Vagina (tissue), 2 donors: Measurements from ENCODE around the gene HECA. TPM values are rescaled to one million over a fixed set of nuclear protein-coding genes. Genes with fewer than 3 reads are reported as not detected.

Experiments used
- DNase-seq, 2 donors: peaks; one replicate each; pipeline ENCODE4 v3.0.0-alpha.2; 2017; ENCODE audit errors: extremely low spot score in 2 of 2
- H3K27ac ChIP-seq: fragments of 200-600 bp; sonication (generic); one replicate; pipeline ENCODE4 v1.5.1; 2019
- H3K27me3 ChIP-seq: fragments of 200-600 bp; sonication (generic); one replicate; pipeline ENCODE4 v1.5.1; 2019
- H3K36me3 ChIP-seq, 2 donors: fragments of 200-600 bp; sonication (generic); one replicate each; pipeline ENCODE4 v1.5.1; 2017 to 2019
- H3K4me1 ChIP-seq: fragments of 200-600 bp; sonication (generic); one replicate; pipeline ENCODE4 v1.5.1; 2019
- H3K4me3 ChIP-seq, 2 donors: fragments of 200-600 bp; sonication (generic); 1 replicate in 1 of 2; 2 replicates in 1 of 2; pipeline ENCODE4 v1.5.1; 2016 to 2019
- H3K9me3 ChIP-seq: fragments of 200-600 bp; sonication (generic); one replicate; pipeline ENCODE4 v1.5.1; 2019
- POLR2A ChIP-seq, 2 donors: fragments of 450-650 bp; IDR thresholded peaks; one replicate each; pipeline ENCODE4 v1.6.1; 2017; ENCODE audit warnings: antibody characterized with exemption in 2 of 2, mild to moderate bottlenecking in 2 of 2, moderate library complexity in 2 of 2
- POLR2AphosphoS5 ChIP-seq, 2 donors: sonication (generic); formaldehyde crosslinking; IDR thresholded peaks; one replicate each; pipeline ENCODE4 v1.9.0; 2017; ENCODE audit warnings: antibody characterized with exemption in 2 of 2, mild to moderate bottlenecking in 2 of 2, low read depth in 1 of 2; ENCODE audit not compliant: insufficient read depth in 1 of 2
- intact Hi-C: fragments of 100-400 bp; cut with DNase I; formaldehyde crosslinking; loops from one replicate; pipeline ENCODE4 v1.15.1; 2023
- total RNA-seq: library from RNA; depleted of rRNA; stranded (reverse); fragments of >200 nt; gene quantifications from one replicate; pipeline ENCODE4 v1.2.3, GENCODE V29; 2016
- TF ChIP-seq, protein P1 (sequence below), 3 experiments: fragments of 450-650 bp in 2 of 3; fragments of 200-600 bp in 1 of 3; sonication (generic) in 1 of 3; IDR thresholded peaks; one replicate each; pipeline ENCODE4 v1.5.1; 2017 to 2019; ENCODE audit warnings: antibody characterized with exemption in 3 of 3, mild to moderate bottlenecking in 2 of 3, moderate library complexity in 2 of 3

HECA gene
- total RNA-seq, 1 donor from 2014 or later = 35.8 TPM

DNA sequence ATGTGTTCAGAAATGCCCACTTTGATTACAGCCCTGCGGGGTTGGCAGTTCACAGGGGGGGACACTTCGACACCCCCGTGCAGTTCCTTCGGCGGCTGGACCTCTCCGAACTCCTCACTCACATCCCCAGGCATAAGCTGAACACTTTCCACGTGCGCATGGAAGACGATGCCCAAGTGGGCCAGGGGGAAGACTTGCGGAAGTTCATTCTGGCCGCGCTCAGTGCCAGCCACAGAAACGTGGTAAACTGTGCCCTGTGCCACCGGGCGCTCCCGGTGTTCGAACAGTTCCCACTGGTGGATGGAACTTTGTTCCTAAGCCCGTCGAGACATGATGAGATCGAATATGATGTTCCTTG, 32.1 kb downstream of the HECA start:
- Histone ChIP-seq H3K4me1 (peaks cover 33% of the 10 kb centered on the region), H3K27ac (no peak overlapping the region), H3K9me3 (no peaks in the 10 kb centered on the region), H3K27me3 (no peaks in the 10 kb centered on the region), H3K4me3 (no peak overlapping the region), H3K36me3 (peaks cover 0 to 14% of the 10 kb centered on the region in 2 donors)
- TF ChIP-seq, protein P1, sequence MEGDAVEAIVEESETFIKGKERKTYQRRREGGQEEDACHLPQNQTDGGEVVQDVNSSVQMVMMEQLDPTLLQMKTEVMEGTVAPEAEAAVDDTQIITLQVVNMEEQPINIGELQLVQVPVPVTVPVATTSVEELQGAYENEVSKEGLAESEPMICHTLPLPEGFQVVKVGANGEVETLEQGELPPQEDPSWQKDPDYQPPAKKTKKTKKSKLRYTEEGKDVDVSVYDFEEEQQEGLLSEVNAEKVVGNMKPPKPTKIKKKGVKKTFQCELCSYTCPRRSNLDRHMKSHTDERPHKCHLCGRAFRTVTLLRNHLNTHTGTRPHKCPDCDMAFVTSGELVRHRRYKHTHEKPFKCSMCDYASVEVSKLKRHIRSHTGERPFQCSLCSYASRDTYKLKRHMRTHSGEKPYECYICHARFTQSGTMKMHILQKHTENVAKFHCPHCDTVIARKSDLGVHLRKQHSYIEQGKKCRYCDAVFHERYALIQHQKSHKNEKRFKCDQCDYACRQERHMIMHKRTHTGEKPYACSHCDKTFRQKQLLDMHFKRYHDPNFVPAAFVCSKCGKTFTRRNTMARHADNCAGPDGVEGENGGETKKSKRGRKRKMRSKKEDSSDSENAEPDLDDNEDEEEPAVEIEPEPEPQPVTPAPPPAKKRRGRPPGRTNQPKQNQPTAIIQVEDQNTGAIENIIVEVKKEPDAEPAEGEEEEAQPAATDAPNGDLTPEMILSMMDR (IDR thresholded peaks at IDR 0.05) = no peak
- no peak for TF ChIP-seq POLR2A (IDR thresholded peaks at IDR 0.05)
- no peak for TF ChIP-seq POLR2AphosphoS5 (IDR thresholded peaks at IDR 0.05; ENCODE audit: insufficient read depth in 1 of 2, low read depth in 1 of 2)
- no peak for DNase-seq
- intact Hi-C loops = no loop called here

DNA sequence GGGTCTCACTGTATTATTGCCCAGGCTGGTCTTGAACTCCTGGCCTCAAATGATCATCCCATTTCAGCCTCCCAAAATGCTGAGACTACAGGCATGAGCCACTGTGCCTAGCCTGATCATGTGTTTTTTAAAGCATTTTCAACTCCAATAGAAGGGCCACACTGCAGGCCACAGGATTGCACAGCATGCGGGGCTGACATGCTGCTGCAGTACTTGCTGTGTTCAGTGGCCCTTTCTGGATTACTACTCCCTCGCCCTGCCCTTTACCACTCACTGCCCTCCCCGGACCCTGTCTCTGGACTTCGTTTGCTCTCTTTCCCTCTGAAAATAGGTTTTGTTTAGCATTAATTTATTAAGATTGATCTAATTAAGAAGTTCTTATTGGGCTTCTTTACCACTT, 37.3 kb downstream of the HECA start:
- intact Hi-C loops = no loop called here
- Histone ChIP-seq H3K27me3 (no peaks in the 10 kb centered on the region), H3K36me3 (peaks cover 0 to 28% of the 10 kb centered on the region in 2 donors), H3K9me3 (no peaks in the 10 kb centered on the region), H3K4me3 (no peak overlapping the region), H3K4me1 (no peaks in the 10 kb centered on the region), H3K27ac (no peak overlapping the region)
- no peak for DNase-seq
- TF ChIP-seq POLR2A (IDR thresholded peaks at IDR 0.05) (no peak), POLR2AphosphoS5 (IDR thresholded peaks at IDR 0.05; ENCODE audit: insufficient read depth in 1 of 2, low read depth in 1 of 2) (no peak)
- TF ChIP-seq, protein P1 (IDR thresholded peaks at IDR 0.05) = no peak

DNA sequence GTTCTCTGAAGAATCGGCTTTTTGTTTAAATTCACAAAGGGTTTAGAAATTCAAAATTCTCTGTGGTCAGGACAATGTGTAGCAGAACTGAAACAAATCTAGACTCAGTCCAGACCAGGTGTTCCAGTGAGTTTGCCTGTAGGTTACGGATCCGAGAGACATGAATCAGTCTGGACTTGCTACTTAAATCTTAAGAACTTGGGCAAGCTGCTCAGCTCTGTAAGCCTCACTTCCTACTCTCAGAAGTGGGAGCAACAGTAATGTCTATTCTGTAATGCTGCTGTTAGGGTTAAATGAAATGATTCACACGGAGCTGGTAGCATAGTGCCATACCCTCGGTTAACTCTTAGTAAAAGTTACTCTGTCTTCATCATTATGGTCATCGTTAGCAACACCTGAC, 37.7 kb downstream of the HECA start:
- intact Hi-C loops = no loop called here

DNA sequence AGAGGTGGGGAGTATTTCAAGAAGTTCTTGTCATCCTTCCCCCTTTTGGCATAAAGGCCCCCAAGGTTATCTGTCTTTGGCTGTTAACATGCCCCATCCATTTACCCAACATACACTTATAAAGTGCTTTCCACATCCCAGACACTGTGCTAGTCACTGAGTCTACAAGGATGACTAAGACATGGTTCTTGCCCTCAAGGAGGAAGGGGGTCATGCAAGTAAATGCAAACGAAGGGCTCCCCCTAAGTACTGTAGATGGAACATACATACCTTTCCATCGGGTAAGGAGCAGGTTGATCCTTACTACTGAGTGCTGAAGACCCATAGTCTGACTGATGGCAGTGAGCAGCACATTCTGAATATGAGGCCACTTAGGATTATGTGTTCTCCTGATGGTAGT, 38.3 kb downstream of the HECA start:
- H3K4me3 ChIP-seq = no peak overlapping the region
- H3K9me3 ChIP-seq = no peaks in the 10 kb centered on the region
- TF ChIP-seq POLR2A (IDR thresholded peaks at IDR 0.05) (no peak), POLR2AphosphoS5 (IDR thresholded peaks at IDR 0.05; ENCODE audit: insufficient read depth in 1 of 2, low read depth in 1 of 2) (no peak)
- TF ChIP-seq, protein P1 (IDR thresholded peaks at IDR 0.05) = no peak
- no peak for DNase-seq
- peaks cover 0 to 36% of the 10 kb centered on the region in 2 donors for H3K36me3 ChIP-seq
- no peaks in the 10 kb centered on the region for H3K27me3 ChIP-seq
- intact Hi-C loops = no loop called here
- H3K27ac ChIP-seq = no peak overlapping the region
- no peaks in the 10 kb centered on the region for H3K4me1 ChIP-seq

More for the DNA sequence above, 37.7 kb downstream of the HECA start:
- no peaks in the 10 kb centered on the region for H3K27me3 ChIP-seq
- peaks cover 0 to 30% of the 10 kb centered on the region in 2 donors for H3K36me3 ChIP-seq
- TF ChIP-seq POLR2AphosphoS5 (IDR thresholded peaks at IDR 0.05; ENCODE audit: insufficient read depth in 1 of 2, low read depth in 1 of 2) (no peak), POLR2A (IDR thresholded peaks at IDR 0.05) (no peak)
- TF ChIP-seq, protein P1 (IDR thresholded peaks at IDR 0.05) = no peak
- no peak overlapping the region for H3K4me3 ChIP-seq
- no peaks in the 10 kb centered on the region for H3K4me1 ChIP-seq
- H3K27ac ChIP-seq = no peak overlapping the region
- H3K9me3 ChIP-seq = no peaks in the 10 kb centered on the region
- no peak for DNase-seq

DNA sequence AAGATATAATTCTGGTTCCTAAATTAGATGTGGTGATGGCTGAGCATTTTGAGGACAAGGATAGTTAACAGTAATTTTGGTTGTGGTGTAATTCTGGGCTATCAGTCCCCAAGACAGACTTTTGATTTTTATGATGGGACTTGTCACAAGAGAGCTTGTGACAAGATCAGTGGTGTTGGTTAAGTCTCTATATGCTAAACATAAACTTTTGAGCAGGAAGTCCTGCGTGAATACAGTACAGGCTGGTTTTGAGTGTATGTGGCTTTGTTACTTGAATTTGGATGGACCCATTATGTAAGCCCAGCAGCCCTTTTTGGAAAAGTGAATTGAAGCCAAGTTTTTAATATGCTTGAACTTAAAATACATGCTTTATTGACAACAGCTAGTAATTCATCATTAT, 38.9 kb downstream of the HECA start:
- Histone ChIP-seq H3K9me3 (no peaks in the 10 kb centered on the region), H3K4me1 (no peaks in the 10 kb centered on the region), H3K27me3 (no peaks in the 10 kb centered on the region), H3K4me3 (no peak overlapping the region), H3K27ac (no peak overlapping the region), H3K36me3 (peaks cover 0 to 42% of the 10 kb centered on the region in 2 donors)
- TF ChIP-seq POLR2AphosphoS5 (IDR thresholded peaks at IDR 0.05; ENCODE audit: insufficient read depth in 1 of 2, low read depth in 1 of 2) (no peak), POLR2A (IDR thresholded peaks at IDR 0.05) (no peak)
- TF ChIP-seq, protein P1 (IDR thresholded peaks at IDR 0.05) = no peak
- intact Hi-C loops = no loop called here
- DNase-seq = no peak
